Dendritic cell treated with granulocyte-macrophage colony-stimulating factor and Interleukin-4, amounts not matched to agents 40 ng/mL and 50 ng/mL, for 4 days (primary cell): ENCODE results near the gene FAM124B.

Experiments
- H3K27ac Mint-ChIP-seq: one replicate; pipeline ENCODE4 v1.8.0; 2022; ENCODE audit warnings: mild to moderate bottlenecking, mixed read lengths
- H3K27me3 Mint-ChIP-seq: one replicate; pipeline ENCODE4 v1.8.0; 2022; ENCODE audit warnings: mild to moderate bottlenecking, mixed read lengths
- H3K36me3 Mint-ChIP-seq: one replicate; pipeline ENCODE4 v1.8.0; 2022; ENCODE audit warnings: low read depth, mixed read lengths
- H3K4me1 Mint-ChIP-seq: one replicate; pipeline ENCODE4 v1.8.0; 2022; ENCODE audit warnings: low read depth, mixed read lengths
- H3K4me3 Mint-ChIP-seq: one replicate; pipeline ENCODE4 v1.8.0; 2022; ENCODE audit warnings: mild to moderate bottlenecking, moderate library complexity, mixed read lengths
- H3K9me3 Mint-ChIP-seq: one replicate; pipeline ENCODE4 v1.8.0; 2022; ENCODE audit warnings: mixed read lengths
- intact Hi-C: fragments of 100-400 bp; cut with micrococcal nuclease; formaldehyde crosslinking; loops from one replicate; pipeline ENCODE4 v1.15.0; 2022

Gene FAM124B

DNA sequence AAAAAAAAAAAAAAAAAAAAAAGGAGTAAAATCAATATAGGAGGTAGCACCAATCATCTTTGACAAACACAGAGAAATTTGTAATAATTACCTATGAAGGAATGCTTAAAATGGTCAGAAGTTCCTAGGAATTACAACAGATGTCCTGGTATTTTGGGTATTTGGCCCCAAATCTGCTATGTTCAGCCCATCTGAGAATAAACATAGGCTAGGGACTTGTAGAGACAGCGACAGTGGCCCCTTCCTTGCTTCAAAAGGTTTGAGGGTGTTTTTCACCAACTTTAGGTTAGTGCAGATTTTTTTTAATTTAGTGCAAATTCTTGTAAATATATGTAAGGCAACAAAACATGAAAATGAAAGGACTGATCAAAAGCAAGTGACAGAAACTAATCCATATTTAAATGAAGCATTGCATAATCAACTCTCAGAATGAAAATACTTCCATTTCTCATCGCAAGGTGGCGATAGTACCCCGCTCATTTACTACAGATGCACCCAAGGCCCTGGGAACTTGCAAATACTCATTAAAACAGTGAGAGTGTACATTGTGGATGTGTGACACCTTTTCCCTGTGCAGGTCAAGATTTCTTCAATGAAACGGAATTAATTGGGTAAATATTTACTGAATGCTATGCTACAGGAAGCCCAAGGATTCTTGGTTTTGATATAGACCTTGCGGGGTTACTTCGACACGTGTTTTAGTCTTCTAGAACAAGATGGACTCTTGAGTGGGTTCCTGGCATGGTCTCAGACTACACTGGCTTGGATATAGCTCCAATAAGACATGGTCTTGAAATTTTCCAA, 44.6 kb downstream of the FAM124B start:
- no peak overlapping the region for H3K4me3 Mint-ChIP-seq
- H3K27me3 Mint-ChIP-seq, result no peaks in the 10 kb centered on the region
- H3K4me1 Mint-ChIP-seq, result no peaks in the 10 kb centered on the region
- no peaks in the 10 kb centered on the region for H3K9me3 Mint-ChIP-seq
- H3K27ac Mint-ChIP-seq, result no peak overlapping the region
- H3K36me3 Mint-ChIP-seq, result no peaks in the 10 kb centered on the region
- intact Hi-C loops, result loop anchor here (1.0 to 10.0 kb wide), 4 partner anchors 92 to 1308 kb away; no protein-coding TSS in a partner anchor

DNA sequence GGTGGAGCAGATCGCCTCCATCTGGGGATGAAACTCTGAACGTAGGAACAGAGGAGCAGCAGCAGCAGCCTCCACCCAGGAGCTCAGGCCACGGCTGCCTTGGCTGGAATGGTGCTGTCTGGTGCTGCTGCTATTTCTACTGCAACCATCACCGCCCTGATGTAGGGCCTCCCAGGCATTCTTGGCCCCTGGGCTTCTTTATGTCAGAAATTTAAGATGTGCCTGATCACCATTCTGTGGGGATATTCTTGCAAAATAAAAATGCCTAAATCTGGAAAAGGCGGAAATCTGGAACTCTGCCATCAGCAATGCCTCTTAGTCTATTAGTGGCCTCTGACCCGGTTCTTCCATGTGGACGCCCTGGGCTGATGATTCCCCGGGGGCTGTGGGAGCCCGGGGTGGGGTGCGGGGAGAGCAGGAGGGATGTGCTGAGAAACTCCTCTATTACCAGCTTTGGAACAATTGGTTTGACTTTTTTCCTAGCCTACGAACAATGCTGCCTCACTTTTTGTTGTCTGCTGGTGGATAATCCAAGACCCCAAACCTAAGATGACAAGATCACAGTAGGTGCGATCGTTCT, 47.2 kb downstream of the FAM124B start:
- intact Hi-C loops, result loop anchor here (5.0 to 10.0 kb wide), 2 partner anchors 423 to 1310 kb away; no protein-coding TSS in a partner anchor
- H3K27me3 Mint-ChIP-seq, result no peaks in the 10 kb centered on the region
- no peak overlapping the region for H3K4me3 Mint-ChIP-seq
- H3K9me3 Mint-ChIP-seq, result no peaks in the 10 kb centered on the region
- H3K36me3 Mint-ChIP-seq, result no peaks in the 10 kb centered on the region
- no peak overlapping the region for H3K27ac Mint-ChIP-seq
- no peaks in the 10 kb centered on the region for H3K4me1 Mint-ChIP-seq

DNA sequence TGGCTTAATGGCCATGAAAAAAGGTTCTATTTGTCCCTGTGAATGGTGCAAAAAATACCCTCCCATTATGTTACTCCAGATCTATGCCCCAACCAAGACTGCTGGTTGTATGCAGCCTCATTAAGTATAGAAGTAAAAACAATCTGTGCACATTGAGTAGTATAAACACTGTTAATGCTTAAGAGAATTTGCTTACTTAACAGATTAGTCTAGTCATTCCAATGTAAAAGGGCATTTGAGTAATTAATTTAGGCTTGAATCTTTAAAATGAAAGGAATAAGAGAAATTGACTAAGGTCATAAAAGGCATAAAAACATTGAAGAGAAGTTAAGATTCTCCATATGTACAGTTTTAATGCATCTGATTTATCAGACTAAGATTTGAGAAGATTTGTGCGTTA, 51.2 kb downstream of the FAM124B start:
- H3K27me3 Mint-ChIP-seq, result no peaks in the 10 kb centered on the region
- H3K27ac Mint-ChIP-seq, result no peak overlapping the region
- intact Hi-C loops, result loop anchor here (10.0 kb wide), 1 partner anchor 1314 kb away; no protein-coding TSS in a partner anchor
- H3K4me3 Mint-ChIP-seq, result no peak overlapping the region
- no peaks in the 10 kb centered on the region for H3K9me3 Mint-ChIP-seq
- no peaks in the 10 kb centered on the region for H3K36me3 Mint-ChIP-seq
- H3K4me1 Mint-ChIP-seq, result no peaks in the 10 kb centered on the region

DNA sequence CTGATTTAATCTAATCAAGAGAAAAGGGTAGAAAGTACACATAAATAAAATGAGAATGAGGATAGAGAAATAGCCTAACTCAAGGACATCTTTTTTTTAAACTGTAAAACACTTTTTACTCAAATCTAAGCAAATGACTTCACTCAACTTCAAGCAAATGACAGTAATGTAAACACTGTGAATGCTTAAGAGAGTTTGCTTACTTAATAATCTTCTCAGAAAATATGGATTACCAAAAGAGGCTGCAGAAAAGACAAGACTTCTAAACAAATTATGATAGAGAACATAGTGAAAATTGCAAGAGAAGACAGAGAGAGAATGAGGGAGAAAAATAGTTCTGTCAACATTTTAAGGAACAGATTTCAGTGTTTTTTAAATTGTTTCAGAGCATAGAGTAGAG, 52.5 kb downstream of the FAM124B start:
- H3K27me3 Mint-ChIP-seq, result no peaks in the 10 kb centered on the region
- H3K27ac Mint-ChIP-seq, result no peak overlapping the region
- intact Hi-C loops, result no loop called here
- H3K36me3 Mint-ChIP-seq, result no peaks in the 10 kb centered on the region
- no peak overlapping the region for H3K4me3 Mint-ChIP-seq
- no peaks in the 10 kb centered on the region for H3K4me1 Mint-ChIP-seq
- no peaks in the 10 kb centered on the region for H3K9me3 Mint-ChIP-seq

DNA sequence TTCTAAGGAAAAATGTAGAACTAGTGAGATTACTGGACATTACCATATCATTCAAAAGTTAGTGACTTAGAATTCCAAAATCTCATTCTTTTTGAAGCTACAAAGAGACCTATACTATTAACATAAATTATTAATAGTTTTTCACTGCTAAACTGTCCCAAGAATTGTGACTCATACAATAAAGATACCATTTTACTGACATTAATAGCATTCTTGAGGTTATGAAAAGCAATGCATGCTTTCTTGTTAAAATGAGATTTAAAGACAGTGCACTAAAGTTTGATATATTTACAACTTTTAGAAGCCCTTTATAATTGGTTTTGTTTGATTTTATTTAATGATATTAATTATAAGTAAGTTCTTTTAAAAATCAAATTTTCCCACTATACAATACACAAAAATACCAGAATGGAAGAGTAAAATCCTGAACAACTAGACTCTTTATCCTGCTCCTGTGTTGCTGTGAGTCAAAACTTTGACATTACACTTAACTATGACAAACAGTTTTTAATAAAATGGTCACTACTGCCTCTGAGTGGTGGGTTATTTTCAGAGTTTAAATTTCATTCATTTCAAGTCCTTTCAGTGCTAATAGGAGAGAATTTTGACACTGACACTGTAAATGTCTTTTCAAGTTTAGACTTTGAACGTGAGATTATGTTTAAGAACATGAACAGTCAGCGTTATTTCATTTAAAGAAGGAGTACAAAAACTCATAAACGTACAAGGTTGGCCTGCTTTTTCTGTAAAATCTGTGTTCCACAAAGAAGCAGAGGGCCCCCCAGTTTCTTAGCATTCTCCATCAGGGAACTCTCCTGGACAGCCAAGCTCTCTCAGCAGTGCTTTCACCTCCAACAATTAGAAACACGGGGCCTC, 54.5 kb downstream of the FAM124B start:
- H3K27me3 Mint-ChIP-seq, result no peaks in the 10 kb centered on the region
- no peak overlapping the region for H3K4me3 Mint-ChIP-seq
- intact Hi-C loops, result no loop called here
- no peaks in the 10 kb centered on the region for H3K9me3 Mint-ChIP-seq
- no peaks in the 10 kb centered on the region for H3K4me1 Mint-ChIP-seq
- no peak overlapping the region for H3K27ac Mint-ChIP-seq
- H3K36me3 Mint-ChIP-seq, result no peaks in the 10 kb centered on the region

DNA sequence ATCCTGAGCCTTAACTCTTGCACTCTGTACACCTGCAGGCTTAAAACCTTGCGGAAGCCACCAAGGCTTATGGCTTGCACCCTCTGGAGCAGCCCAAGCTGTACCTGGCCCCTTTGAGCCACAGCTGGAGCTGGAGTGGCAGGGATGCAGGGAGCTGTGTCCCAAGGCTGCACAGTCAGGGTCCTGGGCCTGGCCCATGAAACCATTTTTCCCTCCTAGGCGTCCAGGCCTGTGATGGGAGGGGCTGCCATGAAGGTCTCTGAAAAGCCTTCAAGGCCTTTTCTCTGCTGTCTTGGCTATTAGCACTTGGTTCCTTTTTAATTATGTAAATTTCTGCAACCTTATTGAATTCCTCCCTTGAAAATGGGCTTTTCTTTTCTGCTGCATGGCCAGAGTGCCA, 56.4 kb downstream of the FAM124B start:
- Mint-ChIP-seq H3K9me3 (no peaks in the 10 kb centered on the region), H3K27ac (no peak overlapping the region), H3K4me1 (no peaks in the 10 kb centered on the region), H3K36me3 (no peaks in the 10 kb centered on the region), H3K4me3 (no peak overlapping the region), H3K27me3 (no peaks in the 10 kb centered on the region)
- intact Hi-C loops, result no loop called here

DNA sequence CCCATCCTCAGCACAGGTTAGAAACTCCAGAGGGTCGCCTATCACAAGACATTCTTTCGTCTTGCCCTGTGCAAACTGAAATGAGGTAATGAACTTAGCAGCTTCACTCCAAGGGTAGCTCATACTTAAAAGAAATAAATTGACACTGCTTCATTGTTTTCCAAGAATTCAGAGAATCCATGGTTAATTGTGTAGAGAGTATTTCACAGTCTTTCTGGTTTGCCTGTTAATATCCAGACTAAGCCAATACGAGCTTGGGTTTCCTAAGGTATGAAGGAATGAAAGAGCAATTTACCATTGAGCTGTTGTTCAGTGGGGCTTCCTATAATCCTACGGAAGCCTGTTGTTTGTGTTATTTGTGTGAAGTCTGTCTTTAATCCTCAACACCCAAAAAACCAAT, 58.7 kb downstream of the FAM124B start:
- Mint-ChIP-seq H3K4me3 (no peak overlapping the region), H3K36me3 (no peaks in the 10 kb centered on the region), H3K27ac (no peak overlapping the region), H3K9me3 (no peaks in the 10 kb centered on the region), H3K27me3 (no peaks in the 10 kb centered on the region), H3K4me1 (no peaks in the 10 kb centered on the region)
- intact Hi-C loops, result no loop called here

DNA sequence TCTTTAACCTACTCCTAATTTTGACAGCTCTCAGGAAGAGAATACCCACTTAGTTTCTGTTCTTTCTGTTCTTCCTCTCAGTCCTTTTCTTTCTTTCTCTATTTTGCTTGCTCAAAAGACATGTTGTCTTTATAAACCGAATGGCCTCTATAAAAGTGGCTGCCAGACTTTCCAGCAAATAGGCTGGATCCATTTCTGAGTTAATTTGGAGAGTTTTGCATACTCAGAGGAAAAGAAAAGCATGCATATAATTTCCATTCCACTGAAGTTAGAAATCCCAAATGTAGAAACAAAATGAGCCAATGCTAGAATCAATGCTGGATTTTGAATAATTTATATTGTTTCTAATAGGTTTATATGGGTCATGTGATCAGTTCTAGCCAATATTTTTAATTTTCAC, 65.9 kb downstream of the FAM124B start:
- no peak overlapping the region for H3K27ac Mint-ChIP-seq
- no peaks in the 10 kb centered on the region for H3K36me3 Mint-ChIP-seq
- no peak overlapping the region for H3K4me3 Mint-ChIP-seq
- H3K9me3 Mint-ChIP-seq, result no peaks in the 10 kb centered on the region
- peaks cover 8% of the 10 kb centered on the region for H3K4me1 Mint-ChIP-seq
- H3K27me3 Mint-ChIP-seq, result no peaks in the 10 kb centered on the region
- intact Hi-C loops, result no loop called here

DNA sequence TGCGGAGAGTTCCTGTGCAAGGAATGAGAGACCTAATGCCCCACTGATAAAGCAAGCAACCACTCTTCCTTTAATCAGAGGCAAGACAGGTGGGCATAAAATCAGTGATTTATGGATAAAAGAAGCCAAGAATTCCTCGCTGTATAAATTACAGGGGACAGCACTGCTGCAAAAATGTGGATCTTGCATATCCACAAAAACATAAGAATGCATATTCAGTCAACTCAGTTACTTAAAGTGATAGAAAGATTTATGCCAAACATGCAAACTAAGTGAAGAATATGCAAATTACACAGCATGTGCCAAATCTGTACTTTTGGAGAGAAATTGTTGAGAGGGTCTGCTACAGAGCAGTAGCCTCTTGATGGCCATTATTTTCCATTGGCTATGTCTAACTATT, 67.2 kb downstream of the FAM124B start:
- Mint-ChIP-seq H3K27me3 (no peaks in the 10 kb centered on the region), H3K27ac (no peak overlapping the region), H3K9me3 (no peaks in the 10 kb centered on the region), H3K4me1 (peaks cover 8% of the 10 kb centered on the region), H3K36me3 (no peaks in the 10 kb centered on the region), H3K4me3 (no peak overlapping the region)
- intact Hi-C loops, result no loop called here

DNA sequence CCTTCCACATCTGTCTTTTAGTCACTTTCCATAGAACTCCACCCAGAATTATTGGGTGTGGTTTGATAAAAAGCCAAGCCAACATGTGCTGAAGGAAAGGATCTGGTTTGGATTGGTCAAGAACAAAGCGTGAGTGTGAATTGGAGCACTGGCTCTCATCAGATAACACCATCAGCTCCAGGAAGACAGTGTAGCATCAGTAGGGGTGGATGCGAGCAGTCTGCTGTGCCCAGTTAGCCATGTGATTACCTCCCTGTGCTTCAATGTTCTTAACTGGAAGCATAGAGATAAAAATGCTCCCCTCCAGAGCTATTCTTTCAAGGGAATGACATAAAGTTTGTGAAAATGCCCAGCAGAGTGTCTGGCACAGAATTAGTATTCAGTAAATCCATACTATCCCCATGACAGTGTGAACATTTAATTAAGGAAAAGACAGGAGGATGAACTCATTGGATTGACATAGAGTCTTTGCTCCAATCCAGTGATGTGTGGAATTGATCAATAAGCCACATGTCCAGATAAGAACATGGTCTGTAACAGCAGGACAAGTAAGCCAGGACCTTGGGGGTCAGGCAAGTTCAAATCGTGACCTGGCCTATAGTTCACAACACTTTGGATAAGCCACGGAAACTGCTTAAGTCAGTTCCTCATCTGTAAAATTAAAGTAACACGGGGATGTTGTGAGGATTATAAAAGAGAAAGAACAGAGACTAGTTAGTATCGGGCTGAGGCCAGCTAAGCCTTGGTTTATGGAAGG, 68.0 kb downstream of the FAM124B start:
- Mint-ChIP-seq H3K27me3 (no peaks in the 10 kb centered on the region), H3K4me3 (no peak overlapping the region), H3K27ac (no peak overlapping the region), H3K4me1 (peaks cover 8% of the 10 kb centered on the region), H3K9me3 (no peaks in the 10 kb centered on the region), H3K36me3 (no peaks in the 10 kb centered on the region)
- intact Hi-C loops, result no loop called here

DNA sequence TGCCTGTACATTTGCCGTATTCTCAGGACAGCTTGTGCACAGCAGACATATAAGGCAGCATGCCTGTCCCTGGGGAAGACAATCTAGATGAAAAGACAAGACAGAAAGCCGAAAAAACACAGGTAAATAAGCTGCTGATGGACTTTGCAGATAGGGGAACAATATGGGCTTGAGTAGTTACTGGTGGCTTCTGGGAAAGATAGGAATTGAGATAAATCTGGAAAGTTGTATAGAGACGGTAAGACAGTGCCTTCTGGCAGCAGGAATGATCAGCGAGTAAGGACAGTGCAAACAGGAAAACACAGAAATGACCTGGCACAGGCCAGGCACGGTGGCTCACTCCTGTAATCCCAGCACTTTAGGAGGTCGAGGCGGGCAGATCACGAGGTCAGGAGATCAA, 70.2 kb downstream of the FAM124B start:
- Mint-ChIP-seq H3K4me1 (peaks cover 8% of the 10 kb centered on the region), H3K9me3 (no peaks in the 10 kb centered on the region), H3K27ac (no peak overlapping the region), H3K27me3 (peaks cover 7% of the 10 kb centered on the region), H3K36me3 (no peaks in the 10 kb centered on the region), H3K4me3 (no peak overlapping the region)
- intact Hi-C loops, result no loop called here

DNA sequence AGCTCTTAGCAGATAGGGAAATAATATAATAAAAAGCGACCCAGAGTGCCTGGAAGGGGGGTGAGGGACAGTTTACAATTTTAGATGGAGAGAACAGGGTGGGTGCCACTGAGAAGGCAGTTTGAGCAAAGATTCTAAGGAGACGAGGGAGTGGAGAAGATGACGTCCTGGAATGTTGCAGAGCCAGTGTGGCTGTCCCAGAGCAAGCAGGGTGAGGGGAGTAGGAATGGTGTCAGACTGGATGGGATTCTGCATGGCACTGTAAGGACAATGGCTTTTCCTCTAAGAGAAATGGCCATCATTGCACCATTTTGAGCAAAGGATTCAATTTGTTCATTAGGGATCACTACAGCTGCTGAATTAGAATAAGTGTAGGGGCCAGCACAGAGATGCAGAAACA, 73.1 kb downstream of the FAM124B start:
- Mint-ChIP-seq H3K27ac (no peak overlapping the region), H3K4me1 (peaks cover 6% of the 10 kb centered on the region), H3K9me3 (no peaks in the 10 kb centered on the region), H3K27me3 (peaks cover 7% of the 10 kb centered on the region), H3K4me3 (no peak overlapping the region), H3K36me3 (no peaks in the 10 kb centered on the region)
- intact Hi-C loops, result no loop called here
